ENCODE measurements around the gene TSEN2. TPM values are rescaled to one million over a fixed set of nuclear protein-coding genes. Genes with fewer than 3 reads are reported as not detected.

Gene TSEN2
- total RNA-seq, 1 donor from 2014 or later = 8.7 TPM

- Mint-ChIP-seq H3K4me3 (ENCODE audit: unreplicated experiment) (no peak overlapping the region), H3K27ac (ENCODE audit: unreplicated experiment) (no peak overlapping the region), H3K9me3 (ENCODE audit: unreplicated experiment) (no peaks in the 10 kb centered on the region), H3K4me1 (ENCODE audit: unreplicated experiment) (peaks cover 11% of the 10 kb centered on the region), H3K27me3 (ENCODE audit: unreplicated experiment) (no peaks in the 10 kb centered on the region), H3K36me3 (ENCODE audit: low read depth, unreplicated experiment) (no peaks in the 10 kb centered on the region)
- TF ChIP-seq CTCF (IDR thresholded peaks at IDR 0.05; ENCODE audit: unreplicated experiment) = no peak
- no peak for DNase-seq (ENCODE audit: low spot score)
Observed at GRCh38 chr3:12472000-12472610, 12.2 kb upstream of the TSEN2 start.

GRCh38 chr3:12472796-12473195 is 11.5 kb upstream of the TSEN2 start:
- no peak overlapping the region for H3K4me3 Mint-ChIP-seq (ENCODE audit: unreplicated experiment)
- no peaks in the 10 kb centered on the region for H3K9me3 Mint-ChIP-seq (ENCODE audit: unreplicated experiment)
- TF ChIP-seq CTCF (IDR thresholded peaks at IDR 0.05; ENCODE audit: unreplicated experiment) = no peak
- H3K27ac Mint-ChIP-seq (ENCODE audit: unreplicated experiment) = no peak overlapping the region
- H3K4me1 Mint-ChIP-seq (ENCODE audit: unreplicated experiment) = peaks cover 11% of the 10 kb centered on the region
- H3K27me3 Mint-ChIP-seq (ENCODE audit: unreplicated experiment) = no peaks in the 10 kb centered on the region
- H3K36me3 Mint-ChIP-seq (ENCODE audit: low read depth, unreplicated experiment) = no peaks in the 10 kb centered on the region
- DNase-seq (ENCODE audit: low spot score) = no peak

GRCh38 chr3:12473511-12473910 is 10.8 kb upstream of the TSEN2 start:
- Mint-ChIP-seq H3K4me1 (ENCODE audit: unreplicated experiment) (peaks cover 11% of the 10 kb centered on the region), H3K27me3 (ENCODE audit: unreplicated experiment) (no peaks in the 10 kb centered on the region), H3K27ac (ENCODE audit: unreplicated experiment) (no peak overlapping the region), H3K9me3 (ENCODE audit: unreplicated experiment) (no peaks in the 10 kb centered on the region), H3K4me3 (ENCODE audit: unreplicated experiment) (no peak overlapping the region), H3K36me3 (ENCODE audit: low read depth, unreplicated experiment) (no peaks in the 10 kb centered on the region)
- DNase-seq (ENCODE audit: low spot score) = no peak
- TF ChIP-seq CTCF (IDR thresholded peaks at IDR 0.05; ENCODE audit: unreplicated experiment) = no peak

GRCh38 chr3:12476238-12476897 is 7.9 kb upstream of the TSEN2 start:
- DNase-seq (ENCODE audit: low spot score) = no peak
- Mint-ChIP-seq H3K9me3 (ENCODE audit: unreplicated experiment) (no peaks in the 10 kb centered on the region), H3K27me3 (ENCODE audit: unreplicated experiment) (no peaks in the 10 kb centered on the region), H3K36me3 (ENCODE audit: low read depth, unreplicated experiment) (no peaks in the 10 kb centered on the region), H3K4me1 (ENCODE audit: unreplicated experiment) (peaks cover 11% of the 10 kb centered on the region), H3K4me3 (ENCODE audit: unreplicated experiment) (no peak overlapping the region), H3K27ac (ENCODE audit: unreplicated experiment) (peak overlapping the region; percentile 21)
- TF ChIP-seq CTCF (IDR thresholded peaks at IDR 0.05; ENCODE audit: unreplicated experiment) = no peak

- Mint-ChIP-seq H3K36me3 (ENCODE audit: low read depth, unreplicated experiment) (no peaks in the 10 kb centered on the region), H3K4me1 (ENCODE audit: unreplicated experiment) (peaks cover 11% of the 10 kb centered on the region), H3K27ac (ENCODE audit: unreplicated experiment) (no peak overlapping the region), H3K27me3 (ENCODE audit: unreplicated experiment) (no peaks in the 10 kb centered on the region), H3K9me3 (ENCODE audit: unreplicated experiment) (no peaks in the 10 kb centered on the region), H3K4me3 (ENCODE audit: unreplicated experiment) (no peak overlapping the region)
- TF ChIP-seq CTCF (IDR thresholded peaks at IDR 0.05; ENCODE audit: unreplicated experiment) = no peak
- no peak for DNase-seq (ENCODE audit: low spot score)
Observed at GRCh38 chr3:12477256-12477655, 7.0 kb upstream of the TSEN2 start.
